Right forelimb (tissue), 1 donor: ENCODE data around the gene GMPR2.

Experiments
- DNase-seq: peaks from one replicate; pipeline ENCODE4 v3.0.0-alpha.2; 2018

The GMPR2 gene

GRCh38 chr14:24254630-24255392 lies 22.1 kb downstream of the GMPR2 start:
- DNase-seq, result no peak

- no peak for DNase-seq
These were observed 22.7 kb downstream of the GMPR2 start for GRCh38 chr14:24255438-24255837.

GRCh38 chr14:24255931-24256711 lies 23.4 kb downstream of the GMPR2 start:
- DNase-seq, result no peak

DNA sequence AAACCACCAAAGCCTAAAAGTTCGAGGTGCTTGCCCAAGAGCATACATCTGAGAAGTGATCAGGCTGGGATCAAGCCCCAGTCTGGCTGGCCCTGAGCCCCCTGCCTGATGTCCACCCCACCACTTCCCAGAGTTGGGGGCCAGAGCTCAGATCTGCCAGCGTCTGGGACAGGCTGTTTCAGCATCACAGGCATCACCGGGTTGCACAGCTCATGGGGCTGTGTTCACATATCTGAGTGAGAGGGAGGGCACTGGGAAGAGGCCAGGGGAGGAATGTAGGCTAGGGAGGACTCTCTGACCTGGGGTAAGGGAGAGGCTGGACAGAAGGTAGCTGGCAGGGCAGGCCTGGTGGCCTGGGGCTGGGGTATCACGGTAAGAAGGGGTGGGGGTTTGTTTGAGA lies 24.2 kb downstream of the GMPR2 start:
- no peak for DNase-seq

GRCh38 chr14:24258119-24258518 lies 25.4 kb downstream of the GMPR2 start:
- no peak for DNase-seq

- DNase-seq, result no peak
These were observed 26.0 kb downstream of the GMPR2 start for GRCh38 chr14:24258548-24259265.

- DNase-seq, result peak; percentile 67
These were observed 26.7 kb downstream of the GMPR2 start for GRCh38 chr14:24259282-24260025.

GRCh38 chr14:24260026-24260779 lies 27.5 kb downstream of the GMPR2 start:
- no peak for DNase-seq

- no peak for DNase-seq
These were observed 28.0 kb downstream of the GMPR2 start for GRCh38 chr14:24260780-24261157.

DNA sequence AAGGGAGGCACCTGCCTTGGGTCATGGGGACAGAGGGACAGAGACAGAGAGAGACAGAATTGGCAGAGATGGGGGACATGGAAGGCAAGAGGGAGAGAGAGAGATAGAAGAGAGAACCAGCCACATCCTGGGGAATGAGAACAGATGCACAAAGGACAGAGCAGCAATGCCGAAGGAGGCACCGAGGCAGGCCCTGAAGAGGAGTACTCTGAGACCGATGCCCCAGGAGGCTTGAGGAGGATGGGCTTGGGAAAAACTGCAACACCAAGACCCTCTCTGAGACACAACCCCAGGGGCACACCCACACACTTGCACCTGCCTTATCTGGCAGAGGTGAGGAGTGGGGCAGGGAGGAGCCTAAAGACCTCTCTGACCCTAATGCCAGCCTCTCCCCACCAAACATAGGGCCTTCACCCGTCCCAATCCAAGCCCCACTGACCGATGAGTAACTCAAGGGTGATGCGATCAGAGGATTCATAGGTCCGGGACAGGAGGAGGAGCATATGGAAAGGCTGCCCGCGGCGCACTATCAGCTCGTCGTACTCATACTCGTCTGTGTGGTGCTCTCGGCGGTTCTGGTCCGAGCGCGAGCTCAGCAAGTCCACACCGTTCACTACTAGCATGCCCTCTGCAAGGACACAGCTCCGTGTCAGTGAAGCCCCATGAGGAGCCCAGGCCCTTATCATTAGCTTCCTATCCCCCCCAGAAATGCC lies 28.7 kb downstream of the GMPR2 start:
- DNase-seq, result no peak

DNA sequence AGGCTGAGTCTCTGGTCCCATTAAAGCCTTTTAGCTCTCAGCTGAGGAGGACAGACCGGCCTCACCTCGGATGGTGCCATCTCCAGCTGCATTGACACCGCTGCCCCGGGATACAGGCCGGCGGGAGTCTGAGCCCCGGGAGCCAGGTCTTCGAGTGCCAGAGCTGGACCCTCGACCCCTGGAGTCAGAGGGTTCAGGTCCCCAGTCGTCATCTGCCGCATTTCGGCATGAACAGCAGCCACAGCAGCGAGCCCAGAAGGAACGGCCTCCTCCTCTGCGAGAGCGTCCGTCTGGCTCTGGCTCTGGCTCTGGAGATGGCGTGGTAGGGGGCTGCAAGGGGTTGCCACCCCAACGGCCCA lies 29.2 kb downstream of the GMPR2 start:
- DNase-seq, result no peak

- DNase-seq, result no peak
These were observed 30.3 kb downstream of the GMPR2 start, which contains the start of gene TGM1 for GRCh38 chr14:24262821-24263733. Gene TGM1 (minus strand): TSS chr14:24263177. CDS start chr14:24262352, 825 bp downstream.

DNA sequence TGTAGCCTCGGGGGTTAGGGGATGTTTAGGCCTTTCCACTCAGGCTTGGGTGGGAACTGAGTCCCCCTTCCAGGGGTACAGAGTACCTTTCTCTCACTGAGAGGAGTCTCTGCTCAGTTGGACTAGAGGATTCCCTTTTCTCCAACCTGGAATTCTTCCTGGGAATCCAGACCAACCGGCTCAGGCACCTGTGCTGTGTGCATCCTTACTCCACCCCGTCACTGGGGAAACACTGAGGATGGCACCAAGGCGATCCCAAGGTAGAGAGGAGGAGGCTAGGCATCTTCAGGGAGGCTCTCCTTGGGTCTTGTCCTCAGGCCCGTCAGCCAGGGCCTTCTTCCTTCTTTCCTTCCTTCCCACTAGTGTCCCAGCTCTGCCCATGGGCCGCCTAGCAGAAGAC lies 31.1 kb downstream of the GMPR2 start:
- no peak for DNase-seq

GRCh38 chr14:24264298-24264697 lies 31.6 kb downstream of the GMPR2 start:
- DNase-seq, result no peak

DNA sequence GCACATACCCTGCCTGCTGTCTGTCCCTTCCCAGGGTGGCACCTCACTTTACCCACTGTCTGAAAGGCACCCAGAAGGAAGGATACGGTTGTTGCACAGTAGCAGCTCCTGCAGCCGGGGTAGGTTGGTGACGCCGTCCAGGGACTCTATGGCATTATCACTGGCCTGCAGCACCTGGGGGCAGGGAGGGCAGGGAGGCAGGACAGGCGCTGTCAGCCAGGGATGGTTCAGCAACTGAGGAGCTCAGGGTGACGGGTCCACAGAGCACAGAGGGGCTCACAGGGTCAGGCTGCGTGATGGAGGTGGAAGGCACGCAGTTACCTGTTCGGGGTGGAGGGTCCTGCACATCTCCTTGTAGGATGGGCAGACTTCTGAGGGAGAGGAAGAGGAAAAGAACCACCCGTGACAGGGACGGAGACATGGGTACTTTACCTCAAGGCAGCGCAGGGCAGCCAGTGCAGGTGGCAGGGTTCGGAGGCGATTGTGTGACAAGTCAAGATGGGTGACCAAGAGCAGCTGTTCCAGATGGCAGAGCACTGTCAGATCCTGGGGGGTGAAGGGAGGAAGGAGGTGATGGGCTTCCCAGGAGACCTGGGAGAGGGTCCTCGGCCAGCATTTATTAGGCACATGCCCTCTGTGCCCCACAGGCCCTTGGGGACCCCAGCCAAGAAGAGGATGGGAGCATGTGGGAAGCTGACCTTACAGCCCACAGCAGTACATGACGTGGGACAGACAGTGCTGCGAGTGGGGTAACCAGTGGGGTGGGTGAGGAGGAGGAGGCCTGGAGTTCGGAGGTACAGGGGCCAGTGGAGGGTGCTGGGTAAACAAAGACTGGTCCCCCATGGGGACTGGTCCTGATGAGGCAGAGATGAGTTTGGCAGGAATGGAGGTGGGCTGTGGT lies 33.9 kb downstream of the GMPR2 start:
- no peak for DNase-seq

DNA sequence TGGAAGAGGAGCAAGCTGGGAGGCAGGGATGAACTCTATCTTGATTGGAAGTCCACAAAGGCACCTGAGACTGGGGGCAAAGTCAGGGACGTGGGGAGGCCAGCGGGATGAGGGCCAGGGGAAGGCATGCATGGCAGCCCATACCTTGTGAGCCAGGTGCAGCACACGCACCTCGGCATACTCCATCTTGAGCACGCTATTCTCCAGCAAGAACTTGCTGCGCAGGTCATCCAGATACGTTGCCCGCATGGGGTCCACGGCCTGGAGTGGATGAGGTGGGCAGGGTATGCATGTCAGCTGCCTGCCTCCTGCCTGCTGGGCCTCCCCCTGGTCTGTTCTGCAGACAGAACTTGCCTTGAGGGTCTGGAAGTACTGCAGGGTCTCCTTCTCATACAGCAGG lies 34.8 kb downstream of the GMPR2 start:
- DNase-seq, result no peak

GRCh38 chr14:24268225-24268624 lies 35.5 kb downstream of the GMPR2 start:
- no peak for DNase-seq

GRCh38 chr14:24269368-24269767 lies 36.6 kb downstream of the GMPR2 start:
- no peak for DNase-seq

GRCh38 chr14:24269910-24270536 lies 37.3 kb downstream of the GMPR2 start:
- DNase-seq, result no peak
